Liver (tissue), 9 donors: ENCODE results near the gene CIAPIN1. TPM values are rescaled to one million over a fixed set of nuclear protein-coding genes. Genes with fewer than 3 reads are reported as not detected.

Source experiments
- DNase-seq: peaks from one replicate; pipeline ENCODE4 v3.0.0-alpha.2; 2017; ENCODE audit warnings: low spot score
- H3K27ac ChIP-seq, 2 donors: one replicate each; pipeline ENCODE4 v1.7.0; 2013; ENCODE audit warnings: inconsistent platforms in 2 of 2, low read length in 2 of 2, control low read depth in 1 of 2, low read depth in 1 of 2, mild to moderate bottlenecking in 1 of 2
- H3K27me3 ChIP-seq, 4 donors: one replicate each; pipeline versions ENCODE4 v1.6.1 to v1.7.0; 2013; ENCODE audit warnings: low read length in 3 of 4, inconsistent platforms in 1 of 4, mild to moderate bottlenecking in 1 of 4, moderate library complexity in 1 of 4; ENCODE audit not compliant: control insufficient read depth in 4 of 4, insufficient read depth in 4 of 4
- H3K36me3 ChIP-seq, 4 donors: one replicate each; pipeline versions ENCODE4 v1.6.1 to v1.7.0; 2013; ENCODE audit warnings: low read length in 3 of 4, mild to moderate bottlenecking in 3 of 4, low read depth in 1 of 4, moderate library complexity in 1 of 4; ENCODE audit not compliant: control insufficient read depth in 4 of 4, insufficient read depth in 3 of 4
- H3K4me1 ChIP-seq, 4 donors: one replicate each; pipeline versions ENCODE4 v1.6.1 to v1.7.0; 2013; ENCODE audit warnings: low read length in 3 of 4, mild to moderate bottlenecking in 3 of 4, moderate library complexity in 1 of 4; ENCODE audit not compliant: control insufficient read depth in 4 of 4, insufficient read depth in 4 of 4
- H3K4me3 ChIP-seq, 3 donors: one replicate each; pipeline versions ENCODE4 v1.6.1 to v1.7.0; 2013; ENCODE audit warnings: low read length in 3 of 3, control low read depth in 1 of 3, low read depth in 1 of 3, mild to moderate bottlenecking in 1 of 3
- H3K9ac ChIP-seq, 2 donors: one replicate each; pipeline ENCODE4 v1.7.0; 2013; ENCODE audit warnings: low read length in 2 of 2, mild to moderate bottlenecking in 2 of 2, moderate library complexity in 2 of 2, control low read depth in 1 of 2, low read depth in 1 of 2
- H3K9me3 ChIP-seq, 4 donors: one replicate each; pipeline versions ENCODE4 v1.6.1 to v1.7.0; 2013; ENCODE audit warnings: low read length in 3 of 4; ENCODE audit not compliant: control insufficient read depth in 4 of 4
- CTCF ChIP-seq: fragments of 150-350 bp; IDR thresholded peaks from 2 replicates; pipeline ENCODE4 v1.5.1; 2017; ENCODE audit warnings: improper control_type of control experiment, low read depth, low read length; ENCODE audit not compliant: missing input control
- FOXA1 ChIP-seq: IDR thresholded peaks from 2 replicates; pipeline ENCODE4 v1.6.1; 2016; ENCODE audit warnings: antibody characterized with exemption
- GABPA ChIP-seq, 2 donors: IDR thresholded peaks in 1 of 2; conservative IDR thresholded peaks in 1 of 2; 2 replicates each; pipeline ENCODE4 v1.6.1; 2016; ENCODE audit warnings: antibody characterized with exemption in 2 of 2, mild to moderate bottlenecking in 1 of 2, moderate library complexity in 1 of 2
- HNF4A ChIP-seq, 2 donors: conservative IDR thresholded peaks; 2 replicates each; pipeline ENCODE4 v1.6.1; 2016; ENCODE audit warnings: antibody characterized with exemption in 2 of 2, mild to moderate bottlenecking in 2 of 2
- HNF4G ChIP-seq: IDR thresholded peaks from 2 replicates; pipeline ENCODE4 v1.6.1; 2016; ENCODE audit warnings: antibody characterized with exemption
- RXRA ChIP-seq, 2 donors: IDR thresholded peaks; 2 replicates each; pipeline ENCODE4 v1.6.1; 2017 to 2018; ENCODE audit warnings: antibody characterized with exemption in 2 of 2, mild to moderate bottlenecking in 1 of 2
- TAF1 ChIP-seq: conservative IDR thresholded peaks from 2 replicates; pipeline ENCODE4 v1.6.1; 2016; ENCODE audit warnings: antibody characterized with exemption, mild to moderate bottlenecking
- WGBS: extraction: QIAGEN DNeasy Blood & Tissue Kit; methylation state at CpG from one replicate; pipeline ENCODE4 v1.1.7; 2013; 5-methylcytosine and 5-hydroxymethylcytosine counted together
- polyA plus RNA-seq, 2 donors: library from polyadenylated mRNA; stranded (reverse) in 1 of 2; unstranded in 1 of 2; fragments of 200-250 nt in 1 of 2; fragments of >200 nt in 1 of 2; fragmentation: Nextera tagmentation in 1 of 2; extraction: Ambion mirVana in 1 of 2; gene quantifications; one replicate each; pipeline versions ENCODE4 v1.2.1 to v1.2.3, GENCODE V29; 2013 to 2015
- total RNA-seq, 2 donors: library from RNA; depleted of rRNA; stranded (reverse); fragments of >200 nt; gene quantifications; one replicate each; pipeline ENCODE4 v1.2.3, GENCODE V29; 2014
- TF ChIP-seq, protein P1 (sequence below): IDR thresholded peaks from 2 replicates; pipeline ENCODE4 v1.6.1; 2016; ENCODE audit warnings: antibody characterized with exemption
- donor health status: healthy.
- donor health status: healthy.
- donor health status: healthy.
- donor health status: healthy.
- donor health status: healthy.

The CIAPIN1 gene
- total and polyA plus RNA-seq, 4 donors = 19.5 to 32.7 (median 23.4) TPM

DNA sequence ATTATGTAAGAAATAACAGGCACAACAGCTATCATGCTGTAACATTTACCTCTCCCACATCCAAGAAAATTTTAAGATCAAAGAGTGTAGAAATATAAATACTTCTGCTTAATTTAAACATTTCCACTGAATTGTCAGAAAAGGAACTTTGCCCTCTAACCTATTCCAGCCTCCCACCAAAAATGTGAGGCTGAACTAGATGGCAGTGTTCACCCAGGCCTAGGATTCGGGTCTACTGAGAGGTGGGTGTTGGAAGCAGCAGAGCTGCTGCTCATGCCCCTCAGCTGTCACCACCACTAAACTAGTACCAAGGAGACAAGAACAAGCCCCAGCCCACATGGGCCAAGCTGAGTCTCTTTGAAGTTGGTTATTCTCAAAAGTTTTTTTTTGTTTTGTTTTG is 11.3 kb downstream of the CIAPIN1 start:
- Histone ChIP-seq H3K27ac (no peak overlapping the region), H3K27me3 (no peaks in the 10 kb centered on the region), H3K36me3 (peaks cover 13 to 72% (median 52%) of the 10 kb centered on the region in 4 donors), H3K4me3 (no peak overlapping the region), H3K9ac (no peak overlapping the region), H3K4me1 (peaks cover 0 to 3% (median under 1%) of the 10 kb centered on the region in 4 donors), H3K9me3 (no peaks in the 10 kb centered on the region)
- TF ChIP-seq HNF4G (no peak), TAF1 (no peak), FOXA1 (no peak), RXRA (IDR thresholded peaks at IDR 0.05) (no peak)
- 94% methylated on average over 1 of the region's 1 CpG for WGBS
- DNase-seq = no peak

GRCh38 chr16:57434003-57434402 is 13.2 kb downstream of the CIAPIN1 start:
- Histone ChIP-seq H3K4me3 (no peak overlapping the region), H3K4me1 (peaks cover 0 to 3% (median under 1%) of the 10 kb centered on the region in 4 donors), H3K9me3 (no peaks in the 10 kb centered on the region), H3K36me3 (peaks cover 24 to 78% (median 57%) of the 10 kb centered on the region in 4 donors), H3K9ac (no peak overlapping the region), H3K27ac (no peak overlapping the region), H3K27me3 (no peaks in the 10 kb centered on the region)
- WGBS = 96% methylated on average over 2 of the region's 2 CpGs
- TF ChIP-seq RXRA (IDR thresholded peaks at IDR 0.05) = no peak
- DNase-seq = no peak

- Histone ChIP-seq H3K4me1 (peaks cover 0 to 3% (median under 1%) of the 10 kb centered on the region in 4 donors), H3K27ac (no peak overlapping the region), H3K9ac (no peak overlapping the region), H3K4me3 (no peak overlapping the region), H3K9me3 (no peaks in the 10 kb centered on the region), H3K36me3 (peaks cover 25 to 78% (median 60%) of the 10 kb centered on the region in 4 donors), H3K27me3 (no peaks in the 10 kb centered on the region)
- TF ChIP-seq CTCF = no peak
- TF ChIP-seq GABPA (IDR thresholded peaks at IDR 0.05 in 1 of 2, conservative IDR thresholded peaks at IDR 0.05 in 1 of 2) = no peak
- no peak for TF ChIP-seq TAF1
- TF ChIP-seq, protein P1, sequence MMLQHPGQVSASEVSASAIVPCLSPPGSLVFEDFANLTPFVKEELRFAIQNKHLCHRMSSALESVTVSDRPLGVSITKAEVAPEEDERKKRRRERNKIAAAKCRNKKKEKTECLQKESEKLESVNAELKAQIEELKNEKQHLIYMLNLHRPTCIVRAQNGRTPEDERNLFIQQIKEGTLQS = no peak
- WGBS = 93% methylated on average over 3 of the region's 3 CpGs
- DNase-seq = no peak
These were observed 14.2 kb downstream of the CIAPIN1 start for GRCh38 chr16:57432989-57433388.

DNA sequence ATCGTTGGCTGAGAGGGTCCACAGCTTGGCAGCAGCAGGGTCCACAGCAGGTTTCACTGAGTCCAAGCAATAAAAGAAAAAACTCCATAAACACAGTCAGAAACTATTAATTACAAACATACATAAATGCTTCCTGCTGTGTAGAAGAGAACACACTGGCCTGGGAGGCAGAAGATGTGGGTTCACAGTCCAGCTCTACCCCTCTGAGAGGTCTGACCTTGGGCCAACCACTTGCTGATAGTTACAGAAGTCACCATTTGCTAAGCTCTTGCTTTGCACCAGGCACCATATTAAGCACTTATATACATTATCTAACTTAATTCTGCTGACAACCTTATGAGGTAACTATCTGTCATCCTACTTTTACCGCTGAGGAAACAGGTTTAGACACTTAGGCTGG is 14.7 kb downstream of the CIAPIN1 start:
- Histone ChIP-seq H3K9ac (no peak overlapping the region), H3K27me3 (no peaks in the 10 kb centered on the region), H3K36me3 (peaks cover 25 to 78% (median 62%) of the 10 kb centered on the region in 4 donors), H3K9me3 (no peaks in the 10 kb centered on the region), H3K4me3 (no peak overlapping the region), H3K27ac (no peak overlapping the region), H3K4me1 (peaks cover 0 to 3% (median under 1%) of the 10 kb centered on the region in 4 donors)
- WGBS = 89% methylated on average over 2 of the region's 2 CpGs
- DNase-seq = no peak
- TF ChIP-seq HNF4A (conservative IDR thresholded peaks at IDR 0.05) (peak; percentile 34 to 64), GABPA (IDR thresholded peaks at IDR 0.05 in 1 of 2, conservative IDR thresholded peaks at IDR 0.05 in 1 of 2) (no peak)
